Middle frontal gyrus (tissue), 1 donor: ENCODE results near the gene TRIO.

Experiments
- DNase-seq: peaks from one replicate; pipeline ENCODE4 v3.0.0-alpha.2; 2015; ENCODE audit warnings: low spot score; ENCODE audit errors: extremely low spot score

Gene TRIO

DNA sequence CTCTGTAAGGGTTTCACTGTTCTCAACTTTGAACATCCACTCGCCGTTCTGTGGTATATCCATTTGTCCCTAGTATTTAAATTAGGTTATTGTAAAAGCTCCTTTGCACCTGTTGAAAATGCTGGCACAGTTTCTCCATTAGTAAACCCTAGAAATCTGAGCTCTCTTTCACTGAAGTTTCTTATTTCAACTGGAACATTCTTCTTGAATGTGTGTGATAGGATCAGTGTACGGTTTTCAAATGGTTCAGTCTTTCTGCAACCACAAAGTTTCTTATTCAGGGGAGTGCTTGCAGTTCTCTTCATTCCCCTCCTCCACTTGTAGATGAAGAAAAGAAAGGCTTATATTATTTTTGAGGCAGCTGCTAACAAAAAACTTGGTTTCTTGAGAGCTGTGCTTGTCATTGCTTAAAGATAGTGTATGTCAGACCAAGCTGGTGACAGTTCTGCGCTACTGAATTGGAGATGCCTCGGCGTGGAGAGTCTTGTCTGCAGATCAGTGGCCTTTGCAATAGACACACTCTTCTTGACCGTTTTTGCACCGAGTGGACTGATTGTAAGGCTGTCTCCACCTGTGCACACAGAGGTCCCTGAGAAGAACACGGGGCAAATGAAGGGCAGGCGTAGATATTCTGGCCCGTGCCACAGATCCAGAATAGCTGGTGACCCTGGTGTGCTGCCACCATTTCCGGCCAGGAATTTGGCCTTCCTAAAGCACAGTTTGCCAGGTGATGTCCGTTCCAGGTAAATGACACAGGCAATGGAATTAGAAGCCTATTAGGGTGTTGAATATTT is 102.2 kb downstream of the TRIO start:
- no peak for DNase-seq

DNA sequence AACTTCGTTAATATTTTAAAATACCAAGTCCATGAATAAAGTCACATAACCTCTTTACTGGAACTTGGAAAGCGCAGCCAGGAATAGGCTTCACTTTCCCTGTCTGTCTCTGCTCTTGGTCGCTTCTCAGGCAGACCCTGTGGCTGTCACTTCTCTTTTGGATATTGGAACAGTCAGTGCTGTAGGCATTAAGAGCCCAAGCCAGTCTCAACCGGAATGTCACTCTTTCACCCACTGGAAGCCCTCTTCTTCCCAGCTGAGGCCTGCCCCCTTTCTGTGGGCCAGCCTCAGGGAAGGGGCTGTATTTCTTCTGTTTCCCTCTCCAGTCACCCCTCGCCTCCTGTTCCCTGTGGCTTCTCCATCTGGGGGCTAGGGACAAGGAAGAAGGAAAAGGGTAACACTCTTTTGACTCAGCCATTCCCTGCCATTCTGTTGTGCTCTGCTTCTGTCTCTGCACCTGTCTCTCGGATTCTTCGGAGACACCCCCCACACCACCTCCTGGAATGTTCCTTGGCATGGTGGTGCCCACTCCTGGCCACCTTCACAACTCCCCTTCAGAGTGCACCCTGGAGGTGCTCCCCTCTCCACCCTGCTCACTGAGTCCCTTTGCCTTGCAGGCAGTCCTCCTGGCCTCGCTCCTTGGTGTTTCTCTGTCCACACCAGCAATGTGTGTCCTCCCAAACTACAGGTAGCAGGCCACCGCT is 103.4 kb downstream of the TRIO start:
- no peak for DNase-seq

GRCh38 chr5:14247054-14247386 is 103.9 kb downstream of the TRIO start:
- DNase-seq: no peak

DNA sequence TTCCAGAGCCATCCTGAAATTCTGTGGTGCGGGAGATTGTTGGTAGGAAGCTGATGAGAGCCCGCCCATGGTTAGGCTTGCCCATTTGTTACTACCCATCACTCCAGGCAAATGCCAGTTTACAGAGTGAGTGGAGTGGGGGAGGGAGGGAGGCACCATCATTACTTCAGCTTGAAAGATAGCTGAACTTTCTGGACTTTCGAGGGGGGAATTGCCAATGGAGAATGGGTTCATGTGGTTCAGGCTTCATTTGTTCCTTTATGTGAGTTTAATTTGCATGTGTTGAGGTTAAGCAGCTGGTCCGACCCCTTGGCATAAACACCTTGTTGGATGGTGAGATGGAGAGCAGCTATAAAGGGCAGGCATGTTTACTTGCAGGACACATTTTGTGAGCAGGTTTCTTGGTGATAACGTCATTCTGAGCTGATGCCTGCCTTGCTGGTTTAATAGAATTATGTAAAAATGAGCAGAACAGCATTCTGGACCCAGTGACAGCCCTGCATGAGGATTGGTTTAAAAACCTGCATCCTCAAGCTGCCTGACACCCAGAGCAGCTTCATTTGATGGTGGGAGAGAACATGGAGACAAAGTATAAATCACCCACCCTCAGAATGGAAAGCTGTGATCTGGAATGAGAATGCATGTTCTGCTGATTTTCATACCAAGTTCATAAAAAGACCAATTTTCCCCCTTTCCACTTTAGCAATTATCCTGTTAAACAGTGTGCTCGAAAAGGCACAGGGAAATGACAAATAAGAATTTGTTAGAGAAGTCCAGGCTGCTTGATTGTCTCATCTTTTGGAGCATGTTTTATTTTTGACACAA is 106.3 kb downstream of the TRIO start:
- no peak for DNase-seq

- peak; percentile 77 for DNase-seq
These were observed 107.0 kb downstream of the TRIO start for GRCh38 chr5:14250084-14250695.

DNA sequence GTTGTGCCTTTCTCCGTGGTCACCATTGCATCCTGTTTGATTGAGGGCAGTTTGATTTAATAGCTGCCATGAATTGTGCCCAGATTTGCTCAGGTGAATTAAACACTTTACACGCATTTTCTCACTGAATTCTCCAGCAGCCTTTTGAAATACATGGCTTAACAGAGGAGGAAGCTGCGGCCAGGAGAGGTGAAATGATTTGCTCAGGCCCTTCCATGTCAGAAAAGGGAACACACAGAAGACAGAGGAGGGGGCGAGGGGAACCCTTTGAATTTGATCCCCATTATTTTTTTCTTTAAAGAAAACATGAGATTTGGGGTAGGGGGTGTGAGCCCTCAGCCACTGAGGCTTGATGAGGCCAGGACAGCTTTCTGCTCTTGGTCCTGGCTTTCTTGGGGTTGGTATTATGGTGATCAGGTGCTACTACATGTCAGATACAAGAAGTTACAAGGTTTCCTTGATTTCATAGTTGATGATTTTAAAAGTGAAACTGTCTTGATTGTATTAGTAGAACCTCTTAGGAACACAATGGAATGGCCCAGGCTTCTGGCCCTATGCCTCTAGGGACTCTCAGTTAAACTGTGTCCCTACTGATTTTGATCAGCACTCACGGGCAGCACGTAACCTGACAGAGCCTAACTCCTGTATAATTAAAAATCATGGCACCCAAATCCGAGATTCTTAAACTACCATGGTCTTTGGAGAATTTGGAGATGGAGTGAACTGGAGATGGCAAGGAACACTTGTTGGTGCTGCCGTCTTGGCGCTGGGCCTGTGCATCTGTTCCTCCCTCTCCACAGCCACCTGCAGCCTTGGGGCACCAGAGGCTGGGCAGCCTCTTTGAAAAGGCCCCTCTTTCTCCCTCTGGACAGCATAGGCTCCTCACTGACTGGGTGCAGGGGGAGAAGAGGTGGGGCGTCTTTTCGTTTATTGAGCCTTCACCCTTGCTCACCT is 107.9 kb downstream of the TRIO start:
- no peak for DNase-seq

- no peak for DNase-seq
These were observed 108.6 kb downstream of the TRIO start for GRCh38 chr5:14251733-14252132.

- DNase-seq: no peak
These were observed 109.7 kb downstream of the TRIO start for GRCh38 chr5:14252793-14253192.

DNA sequence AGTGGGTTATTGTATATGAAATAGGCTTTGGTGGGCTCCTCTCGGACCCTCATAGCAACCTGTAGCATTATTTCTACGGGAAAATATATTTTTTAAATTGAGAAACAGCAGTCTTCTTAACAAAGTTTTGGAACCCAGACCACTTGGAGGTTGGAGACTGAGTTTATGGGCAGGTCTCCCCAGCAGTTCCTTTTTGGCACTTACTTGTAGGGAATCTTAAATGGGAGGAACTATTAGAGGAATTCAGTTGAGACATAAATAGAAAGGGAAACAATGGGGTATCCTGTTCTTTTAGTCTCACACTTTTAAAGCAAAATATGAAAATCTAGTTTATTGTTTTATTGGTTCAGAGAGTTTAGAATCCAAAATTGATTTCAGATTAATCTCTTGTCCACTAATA is 111.5 kb downstream of the TRIO start:
- no peak for DNase-seq

DNA sequence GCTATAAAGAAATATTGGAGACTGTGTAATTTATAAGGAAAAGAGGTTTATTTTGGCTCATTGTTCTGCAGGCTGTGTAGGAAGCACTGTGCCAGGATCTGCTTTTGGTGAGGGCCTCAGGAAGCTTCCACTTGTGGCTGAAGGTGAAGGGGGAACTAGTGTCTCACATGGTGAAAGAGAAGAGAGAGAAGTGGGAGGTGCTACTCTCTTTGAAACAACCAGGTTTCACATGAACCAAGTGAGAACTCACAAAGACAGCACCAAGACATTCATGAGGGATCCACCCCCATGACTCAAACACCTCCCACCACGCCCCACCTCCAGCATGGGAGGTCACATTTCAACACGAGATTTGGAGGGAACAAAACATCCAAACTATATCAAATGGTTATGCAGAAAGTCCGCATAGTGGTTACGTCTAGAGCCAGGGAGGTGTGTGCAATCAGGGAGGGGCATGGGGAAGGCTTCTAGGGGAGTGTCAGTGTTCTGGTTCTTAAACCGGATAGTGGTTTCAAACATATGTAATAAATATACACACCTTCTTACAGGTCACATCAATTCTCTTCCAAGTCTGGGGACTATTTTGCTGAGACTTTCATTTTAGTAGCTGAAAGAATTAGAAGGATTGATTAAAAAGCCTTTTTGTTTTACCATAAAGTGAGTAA is 113.0 kb downstream of the TRIO start:
- no peak for DNase-seq

GRCh38 chr5:14256756-14257393 is 113.7 kb downstream of the TRIO start:
- no peak for DNase-seq

DNA sequence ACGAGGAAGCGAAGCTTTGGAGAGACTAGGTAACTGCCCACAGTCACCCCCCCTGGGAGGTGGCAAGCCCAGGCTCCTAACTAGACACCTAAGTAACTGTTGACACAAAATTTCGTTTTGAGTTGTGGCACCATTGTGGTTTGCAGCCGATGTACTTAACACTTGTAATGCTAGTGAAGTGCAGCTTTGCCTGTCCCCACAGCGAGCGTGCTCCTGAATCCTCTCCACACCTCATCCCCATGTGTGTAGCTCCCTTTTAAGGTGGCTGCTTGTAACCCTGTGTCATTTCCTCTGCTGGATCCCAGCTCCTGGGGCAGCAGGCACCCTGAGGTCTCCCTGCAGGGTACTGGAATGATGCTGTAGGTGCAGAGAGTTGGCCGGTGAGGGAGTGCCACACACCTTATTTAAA is 114.9 kb downstream of the TRIO start:
- DNase-seq: no peak

DNA sequence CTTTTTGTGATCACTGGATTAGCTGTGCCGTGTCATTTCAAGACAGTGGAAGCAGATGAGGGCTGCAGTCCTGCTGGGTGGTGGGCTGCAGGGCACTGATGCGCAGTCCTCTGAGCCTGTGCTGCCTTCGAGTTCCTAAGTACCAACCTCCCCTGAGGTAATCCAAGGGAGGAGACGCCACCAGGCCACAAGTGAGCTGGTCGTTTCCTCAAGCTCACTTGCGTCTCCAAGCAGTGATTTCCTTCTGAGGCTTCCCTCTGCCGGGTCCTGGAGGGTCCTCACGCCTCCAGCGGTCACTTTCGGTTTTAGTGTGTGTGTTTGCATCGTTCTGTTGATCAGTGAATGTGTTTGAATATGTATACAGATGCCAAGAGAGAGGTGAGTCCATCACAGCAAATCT is 115.7 kb downstream of the TRIO start:
- DNase-seq: no peak

DNA sequence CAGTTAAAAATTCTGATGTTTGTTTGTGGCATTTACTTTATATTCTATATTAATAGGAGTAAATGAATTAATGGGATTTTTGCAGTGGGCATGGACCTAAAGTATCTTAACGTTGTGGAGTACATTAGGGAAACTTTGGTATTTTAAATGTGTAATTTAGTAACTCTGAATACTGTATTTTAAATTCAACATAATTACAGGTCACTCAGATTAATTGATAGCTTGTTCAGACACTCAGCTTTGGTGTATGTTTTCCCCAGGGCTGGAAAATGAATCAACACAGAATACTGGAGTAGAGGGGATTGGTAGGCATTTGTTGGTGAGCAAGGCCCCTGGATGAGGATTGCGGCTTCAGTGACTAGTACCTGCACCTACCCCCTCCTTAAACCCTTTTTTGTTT is 117.5 kb downstream of the TRIO start:
- DNase-seq: no peak

GRCh38 chr5:14261235-14261634 is 118.1 kb downstream of the TRIO start:
- DNase-seq: no peak

GRCh38 chr5:14261856-14262611 is 118.9 kb downstream of the TRIO start:
- no peak for DNase-seq

GRCh38 chr5:14263113-14263512 is 120.0 kb downstream of the TRIO start:
- no peak for DNase-seq

GRCh38 chr5:14263699-14264098 is 120.6 kb downstream of the TRIO start:
- no peak for DNase-seq
